Embryonic facial prominence (tissue), 1 donor: ENCODE results near the gene C5orf47.

Source experiments
- DNase-seq: peaks from one replicate; pipeline ENCODE4 v3.0.0-alpha.2; 2016; ENCODE audit errors: extremely low spot score

The C5orf47 gene

DNA sequence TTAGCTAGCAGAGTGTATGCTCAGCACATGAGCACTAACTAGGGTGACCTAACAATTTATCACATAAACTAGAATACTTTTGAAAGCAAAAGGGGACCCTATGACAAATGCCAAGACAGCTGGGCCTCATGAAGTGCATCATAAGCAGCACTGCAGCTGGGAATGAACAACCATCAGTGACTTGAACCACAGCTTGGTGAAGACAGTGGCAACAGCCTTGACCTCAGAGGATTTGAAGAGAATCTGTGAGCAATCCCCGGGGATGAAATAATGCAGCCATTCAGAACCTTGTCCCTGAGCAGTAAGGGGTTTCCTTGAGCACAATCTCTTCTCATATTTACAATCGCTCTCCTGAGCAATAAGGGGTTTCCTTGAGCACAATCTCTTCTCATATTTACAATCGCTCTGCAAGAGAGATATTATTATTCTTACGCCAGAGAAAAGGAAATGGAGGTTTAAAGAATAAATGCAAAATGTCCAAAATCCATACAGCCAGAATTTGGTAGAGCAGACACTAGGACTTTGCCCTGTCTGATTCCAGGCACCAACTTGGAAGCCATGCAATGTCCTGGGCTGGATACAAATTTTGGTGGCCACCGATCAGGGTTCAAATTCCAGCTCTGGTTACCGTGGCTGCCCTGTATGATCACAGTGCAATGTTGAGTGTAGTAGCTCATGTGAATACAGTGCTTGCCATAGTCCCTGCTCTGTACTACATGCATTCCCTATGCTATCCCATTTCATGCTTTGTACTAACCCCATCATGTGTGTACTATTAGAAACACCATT lies 55.7 kb downstream of the C5orf47 start:
- DNase-seq, result no peak

DNA sequence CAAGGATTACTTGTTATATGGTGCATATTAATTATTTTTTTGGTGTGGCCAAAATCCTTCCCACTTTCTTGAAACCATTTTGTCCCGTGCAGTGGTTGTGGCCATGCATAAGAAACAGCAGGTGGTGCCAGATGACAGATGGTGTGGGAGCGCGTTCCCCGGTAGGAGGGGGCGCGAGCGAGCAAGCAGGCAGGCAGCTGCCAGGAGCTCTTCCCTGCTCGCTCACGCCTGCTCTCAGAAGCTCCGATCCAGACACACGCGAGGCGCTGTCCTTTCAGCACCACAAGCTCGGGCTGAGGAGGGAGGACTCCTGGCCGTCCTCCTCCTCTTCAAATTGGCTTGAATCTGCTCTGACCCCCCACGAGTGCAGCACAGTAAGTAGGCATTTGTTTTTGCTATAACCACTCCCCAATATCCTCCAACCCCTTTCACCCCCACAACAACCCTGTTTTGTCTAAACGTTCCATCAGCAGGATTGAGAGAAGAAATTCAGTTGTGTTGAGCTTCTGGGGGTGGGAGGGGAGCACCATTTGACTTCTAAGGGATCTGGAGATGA lies 56.6 kb downstream of the C5orf47 start, which contains the start of gene NSG2:
Gene NSG2 (plus strand): TSS at position 237 of the 556 bp plus-strand sequence. CDS start 1,050 bp downstream, outside the sequence.
- DNase-seq, result peak; percentile 94

DNA sequence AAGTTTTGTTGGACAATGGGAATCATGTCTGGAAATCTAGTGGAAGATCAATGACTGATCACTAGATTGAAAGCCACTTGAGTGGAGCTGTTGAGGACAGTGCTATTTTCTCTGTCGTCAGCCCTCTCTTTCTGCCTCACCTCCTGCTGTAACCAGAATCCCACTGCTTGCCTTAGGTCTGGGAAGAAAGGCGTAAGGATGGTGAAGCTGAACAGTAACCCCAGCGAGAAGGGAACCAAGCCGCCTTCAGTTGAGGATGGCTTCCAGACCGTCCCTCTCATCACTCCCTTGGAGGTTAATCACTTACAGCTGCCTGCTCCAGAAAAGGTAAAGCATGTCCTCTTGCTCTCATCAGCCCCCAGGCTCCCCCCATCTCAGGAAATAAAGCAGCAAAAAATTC lies 57.6 kb downstream of the C5orf47 start:
- DNase-seq, result no peak

DNA sequence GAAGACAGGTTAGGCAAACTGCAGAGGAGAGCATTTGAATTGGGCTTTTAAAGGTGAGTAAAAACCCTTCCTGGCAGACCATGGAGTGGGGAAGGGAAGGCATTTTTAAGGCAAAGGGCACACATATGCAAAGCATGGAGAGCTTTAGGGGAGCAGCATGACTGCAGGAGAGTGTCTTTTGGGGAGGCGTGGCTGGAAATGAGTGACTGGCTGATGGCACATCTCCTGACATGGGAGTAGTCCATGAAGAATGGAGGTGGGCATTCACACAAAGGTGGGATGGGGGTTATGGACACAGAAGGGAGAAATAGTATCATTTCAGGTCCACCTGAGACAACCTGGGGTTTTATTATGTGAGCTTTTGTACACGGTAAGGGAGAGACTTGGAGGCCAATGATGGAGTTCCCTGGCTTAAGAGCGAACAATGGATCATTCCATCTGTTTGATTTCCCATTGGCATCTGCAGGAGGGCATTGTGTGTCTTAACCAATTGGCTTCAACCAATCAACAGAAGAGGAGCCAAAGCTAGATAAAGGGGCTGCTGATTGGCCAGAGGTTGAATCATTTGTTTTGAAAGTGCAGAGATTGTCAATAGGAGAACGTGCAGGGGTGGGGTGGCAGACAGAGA lies 58.6 kb downstream of the C5orf47 start:
- DNase-seq, result no peak

DNA sequence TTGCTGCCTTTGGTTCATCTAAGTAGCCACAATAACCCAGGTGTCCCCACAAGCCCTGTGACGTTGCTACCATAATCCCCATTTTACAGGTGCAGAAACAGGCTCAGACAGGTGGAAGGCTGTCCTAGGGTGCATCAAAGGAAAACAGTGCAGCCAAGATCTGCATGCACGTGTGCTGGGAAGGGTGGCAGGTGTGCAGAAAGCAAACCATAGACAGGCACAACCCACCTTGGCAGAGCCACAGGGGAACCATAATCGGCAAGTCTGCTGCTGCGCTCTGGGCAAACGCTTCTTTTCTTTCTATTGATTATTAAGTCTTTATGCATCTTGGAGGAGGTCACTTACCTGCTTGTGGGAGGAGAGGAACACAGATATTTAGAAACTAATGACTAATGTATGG lies 63.7 kb downstream of the C5orf47 start:
- no peak for DNase-seq

DNA sequence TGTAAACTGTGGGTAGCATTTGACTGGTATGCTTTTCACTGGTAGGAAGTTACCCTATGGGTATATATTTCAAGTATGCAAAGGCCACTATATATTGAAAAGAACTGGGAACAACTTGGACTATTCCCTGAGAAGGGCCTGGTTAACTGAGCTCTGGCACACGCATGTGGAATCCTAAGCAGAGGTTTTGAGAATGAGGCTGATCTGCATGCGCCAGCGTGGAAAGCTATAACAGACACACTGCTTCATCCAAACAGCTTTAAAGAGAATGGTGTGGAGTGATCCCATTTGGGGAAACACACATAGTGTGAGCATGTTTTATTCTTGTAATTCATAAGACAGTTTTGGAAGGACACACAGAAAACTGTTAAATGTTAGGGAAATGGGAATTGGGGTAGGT lies 64.9 kb downstream of the C5orf47 start:
- DNase-seq, result no peak
